HL-60 (cell line): ENCODE data around the gene C2orf72.

Source experiments
- DNase-seq, 2 experiments: peaks; one replicate each; pipeline ENCODE4 v3.0.0-alpha.2; 2010 to 2020; ENCODE audit warnings: low read depth in 1 of 2, low spot score in 1 of 2
- H3K27ac ChIP-seq: fragments of 250-450 bp; sonication (Bioruptor Pico); replicated peaks from 2 replicates; pipeline ENCODE4 v1.5.1; 2020; ENCODE audit warnings: mild to moderate bottlenecking, moderate library complexity
- H3K27me3 ChIP-seq: fragments of 250-450 bp; sonication (Bioruptor Pico); 2 replicates; pipeline ENCODE4 v1.5.1; 2021; ENCODE audit warnings: mild to moderate bottlenecking, moderate library complexity; ENCODE audit not compliant: insufficient read depth, poor library complexity, severe bottlenecking
- H3K4me3 ChIP-seq: replicated peaks from 2 replicates; pipeline ENCODE4 v1.5.1; 2011; ENCODE audit warnings: mild to moderate bottlenecking, control low read depth, low read length; ENCODE audit not compliant: insufficient read depth
- GABPA ChIP-seq: IDR thresholded peaks from 2 replicates; pipeline ENCODE4 v1.6.1; 2012; ENCODE audit warnings: low read depth
- POLR2AphosphoS5 ChIP-seq: IDR thresholded peaks from 2 replicates; pipeline ENCODE4 v1.6.1; 2012; ENCODE audit warnings: low read depth
- SPI1 ChIP-seq: IDR thresholded peaks from 2 replicates; pipeline ENCODE4 v1.6.1; 2012; ENCODE audit warnings: low read depth, mild to moderate bottlenecking, borderline replicate concordance
- TF ChIP-seq, protein P1 (sequence below): IDR thresholded peaks from one replicate; pipeline ENCODE4 v1.5.1; 2011; ENCODE audit warnings: low read length, control low read depth, inconsistent platforms; ENCODE audit not compliant: insufficient read depth
- TF ChIP-seq, protein P2 (sequence below): IDR thresholded peaks from 2 replicates; pipeline ENCODE4 v1.6.1; 2012; ENCODE audit warnings: low read depth; ENCODE audit not compliant: insufficient replicate concordance

The C2orf72 gene

DNA sequence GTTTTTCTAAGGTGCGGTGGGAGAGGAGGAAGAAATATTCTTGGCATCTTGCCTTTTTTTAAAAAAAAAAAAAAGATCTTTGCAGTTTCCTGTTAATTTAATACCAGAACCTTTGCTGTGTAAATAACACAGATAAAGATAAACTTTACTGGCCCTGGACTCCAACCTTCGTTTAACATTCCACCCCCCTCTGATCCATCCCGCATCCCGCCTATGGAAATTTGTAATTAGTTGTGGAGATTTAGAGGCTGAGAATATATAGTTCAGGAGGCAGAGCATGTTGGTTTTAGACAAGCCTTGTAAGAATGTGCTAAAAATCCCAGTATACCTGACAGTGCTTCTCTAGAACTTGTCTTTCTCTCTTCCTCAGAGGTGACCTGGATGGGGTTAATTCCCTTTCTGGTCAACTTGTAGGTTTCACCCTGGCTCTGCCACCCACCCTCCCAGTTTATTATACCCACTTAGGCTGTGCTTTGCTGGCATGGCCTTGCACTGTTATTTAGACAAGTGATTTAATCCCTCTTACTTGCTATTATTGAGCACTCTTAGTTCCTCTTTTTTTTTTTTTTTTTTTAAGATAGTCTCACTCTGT is 2.9 kb upstream of the C2orf72 start:
- H3K27ac ChIP-seq: no peak overlapping the region
- no peak overlapping the region for H3K4me3 ChIP-seq
- no peak for TF ChIP-seq GABPA
- TF ChIP-seq SPI1: no peak
- TF ChIP-seq, protein P1, sequence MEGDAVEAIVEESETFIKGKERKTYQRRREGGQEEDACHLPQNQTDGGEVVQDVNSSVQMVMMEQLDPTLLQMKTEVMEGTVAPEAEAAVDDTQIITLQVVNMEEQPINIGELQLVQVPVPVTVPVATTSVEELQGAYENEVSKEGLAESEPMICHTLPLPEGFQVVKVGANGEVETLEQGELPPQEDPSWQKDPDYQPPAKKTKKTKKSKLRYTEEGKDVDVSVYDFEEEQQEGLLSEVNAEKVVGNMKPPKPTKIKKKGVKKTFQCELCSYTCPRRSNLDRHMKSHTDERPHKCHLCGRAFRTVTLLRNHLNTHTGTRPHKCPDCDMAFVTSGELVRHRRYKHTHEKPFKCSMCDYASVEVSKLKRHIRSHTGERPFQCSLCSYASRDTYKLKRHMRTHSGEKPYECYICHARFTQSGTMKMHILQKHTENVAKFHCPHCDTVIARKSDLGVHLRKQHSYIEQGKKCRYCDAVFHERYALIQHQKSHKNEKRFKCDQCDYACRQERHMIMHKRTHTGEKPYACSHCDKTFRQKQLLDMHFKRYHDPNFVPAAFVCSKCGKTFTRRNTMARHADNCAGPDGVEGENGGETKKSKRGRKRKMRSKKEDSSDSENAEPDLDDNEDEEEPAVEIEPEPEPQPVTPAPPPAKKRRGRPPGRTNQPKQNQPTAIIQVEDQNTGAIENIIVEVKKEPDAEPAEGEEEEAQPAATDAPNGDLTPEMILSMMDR: no peak
- TF ChIP-seq, protein P2, sequence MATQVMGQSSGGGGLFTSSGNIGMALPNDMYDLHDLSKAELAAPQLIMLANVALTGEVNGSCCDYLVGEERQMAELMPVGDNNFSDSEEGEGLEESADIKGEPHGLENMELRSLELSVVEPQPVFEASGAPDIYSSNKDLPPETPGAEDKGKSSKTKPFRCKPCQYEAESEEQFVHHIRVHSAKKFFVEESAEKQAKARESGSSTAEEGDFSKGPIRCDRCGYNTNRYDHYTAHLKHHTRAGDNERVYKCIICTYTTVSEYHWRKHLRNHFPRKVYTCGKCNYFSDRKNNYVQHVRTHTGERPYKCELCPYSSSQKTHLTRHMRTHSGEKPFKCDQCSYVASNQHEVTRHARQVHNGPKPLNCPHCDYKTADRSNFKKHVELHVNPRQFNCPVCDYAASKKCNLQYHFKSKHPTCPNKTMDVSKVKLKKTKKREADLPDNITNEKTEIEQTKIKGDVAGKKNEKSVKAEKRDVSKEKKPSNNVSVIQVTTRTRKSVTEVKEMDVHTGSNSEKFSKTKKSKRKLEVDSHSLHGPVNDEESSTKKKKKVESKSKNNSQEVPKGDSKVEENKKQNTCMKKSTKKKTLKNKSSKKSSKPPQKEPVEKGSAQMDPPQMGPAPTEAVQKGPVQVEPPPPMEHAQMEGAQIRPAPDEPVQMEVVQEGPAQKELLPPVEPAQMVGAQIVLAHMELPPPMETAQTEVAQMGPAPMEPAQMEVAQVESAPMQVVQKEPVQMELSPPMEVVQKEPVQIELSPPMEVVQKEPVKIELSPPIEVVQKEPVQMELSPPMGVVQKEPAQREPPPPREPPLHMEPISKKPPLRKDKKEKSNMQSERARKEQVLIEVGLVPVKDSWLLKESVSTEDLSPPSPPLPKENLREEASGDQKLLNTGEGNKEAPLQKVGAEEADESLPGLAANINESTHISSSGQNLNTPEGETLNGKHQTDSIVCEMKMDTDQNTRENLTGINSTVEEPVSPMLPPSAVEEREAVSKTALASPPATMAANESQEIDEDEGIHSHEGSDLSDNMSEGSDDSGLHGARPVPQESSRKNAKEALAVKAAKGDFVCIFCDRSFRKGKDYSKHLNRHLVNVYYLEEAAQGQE: no peak
- TF ChIP-seq POLR2AphosphoS5: no peak
- no peak for DNase-seq
- peaks cover 33% of the 10 kb centered on the region for H3K27me3 ChIP-seq

DNA sequence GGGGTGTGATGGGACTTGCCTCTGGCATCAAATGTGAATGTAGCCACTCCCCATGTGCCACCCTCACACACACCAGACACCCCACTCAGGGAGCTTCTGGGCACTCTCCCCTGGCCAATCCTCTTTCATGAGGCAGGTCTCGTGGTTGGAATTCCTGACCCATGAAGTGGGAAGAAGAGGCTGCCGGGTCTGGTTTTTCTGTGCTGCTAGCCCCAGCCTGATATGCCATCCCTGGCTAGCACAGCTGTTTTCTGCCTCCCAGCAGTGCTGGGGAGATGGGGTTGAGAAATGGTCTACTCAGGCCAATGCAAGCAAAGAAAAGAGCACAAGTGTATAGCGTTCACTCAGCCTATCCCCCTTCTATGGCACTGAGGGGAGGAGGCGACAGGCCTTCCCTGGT is 1.2 kb upstream of the C2orf72 start:
- peaks cover 42% of the 10 kb centered on the region for H3K27me3 ChIP-seq

DNA sequence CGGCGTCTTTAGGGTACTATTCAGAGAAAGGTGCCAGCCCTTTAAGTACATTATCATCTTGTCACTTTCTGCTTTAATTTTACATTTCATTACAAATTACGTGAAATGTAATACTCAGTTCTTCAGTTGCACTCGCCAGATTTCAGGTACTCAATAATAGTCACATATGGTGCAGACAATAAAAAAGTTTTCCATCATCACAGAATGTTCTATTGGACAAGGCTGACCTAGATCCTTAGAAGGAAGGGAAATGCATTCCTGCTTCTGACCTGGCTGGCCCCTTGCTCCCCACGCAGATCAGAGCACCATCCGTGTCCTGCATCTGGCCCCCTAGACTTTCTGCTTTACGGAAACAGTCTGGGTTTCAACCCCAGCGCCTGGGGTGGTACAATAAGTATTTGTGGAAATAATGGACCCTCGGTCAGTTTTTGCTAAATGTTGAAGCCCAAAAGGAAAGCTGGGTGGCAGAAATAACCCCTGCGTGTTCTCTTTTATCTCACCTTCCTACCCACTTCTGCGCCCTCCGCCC is 681 bp upstream of the C2orf72 start:
- DNase-seq: no peak
- Histone ChIP-seq H3K4me3 (no peak overlapping the region), H3K27ac (no peak overlapping the region), H3K27me3 (peaks cover 44% of the 10 kb centered on the region)
- no peak for TF ChIP-seq GABPA
- no peak for TF ChIP-seq SPI1
- TF ChIP-seq, protein P2: no peak
- TF ChIP-seq, protein P1: no peak
- no peak for TF ChIP-seq POLR2AphosphoS5

More for the DNA sequence above, 1.2 kb upstream of the C2orf72 start:
- no peak for DNase-seq
- no peak for TF ChIP-seq SPI1
- no peak for TF ChIP-seq POLR2AphosphoS5
- no peak for TF ChIP-seq GABPA
- TF ChIP-seq, protein P2: no peak
- TF ChIP-seq, protein P1: no peak
- Histone ChIP-seq H3K27ac (no peak overlapping the region), H3K4me3 (no peak overlapping the region)
